SW480 (cell line): ENCODE measurements around the gene IER2.
"Not testable (repeated sequence)": the region's sequence is repeated elsewhere in the genome, so short reads cannot be mapped to it uniquely, and the experiment has no call there.

Experiments
- DNase-seq: peaks from one replicate; pipeline ENCODE4 v3.0.0-alpha.2; 2016; ENCODE audit warnings: low spot score

IER2 gene

DNA sequence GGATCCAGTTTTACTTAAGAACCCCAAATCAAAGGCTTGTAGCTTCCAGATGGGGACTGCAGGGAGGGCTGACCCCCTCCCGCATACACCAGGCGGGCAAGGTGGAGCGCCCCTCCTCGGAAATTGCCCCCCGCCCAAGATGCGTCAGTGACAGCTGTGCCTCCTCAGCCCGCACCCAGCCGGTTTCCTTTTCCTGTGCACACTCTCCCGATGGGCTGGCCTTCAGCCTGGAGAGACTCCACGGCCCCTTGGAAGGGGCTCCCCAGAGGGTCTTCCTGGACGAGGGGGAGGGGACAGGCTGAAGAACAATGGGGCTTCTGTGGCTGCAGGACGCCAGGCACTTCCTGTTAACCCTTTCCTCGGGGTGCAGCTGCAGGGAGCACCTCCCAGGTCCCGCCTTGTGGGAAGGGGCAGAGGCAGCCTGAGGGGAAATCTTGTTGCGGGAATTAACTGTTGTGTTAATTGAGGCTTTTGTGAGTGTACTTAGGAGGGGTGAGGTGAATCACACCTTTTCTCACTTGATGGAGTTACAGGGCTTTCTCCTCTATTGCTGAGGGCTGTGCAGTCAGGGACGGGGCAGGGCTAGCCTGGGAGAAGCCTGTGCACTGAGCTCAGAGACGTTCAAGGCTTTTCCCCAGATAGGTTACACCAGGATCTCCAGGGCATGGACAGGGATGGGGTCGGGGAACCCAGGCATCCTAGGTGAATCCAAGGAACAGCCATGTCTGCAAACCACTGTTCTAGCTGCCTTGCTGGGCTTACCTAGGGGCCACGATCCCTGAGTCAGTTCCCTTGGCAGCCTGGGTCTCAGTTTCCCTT lies 14.3 kb downstream of the IER2 start:
- peak; percentile 87 for DNase-seq

DNA sequence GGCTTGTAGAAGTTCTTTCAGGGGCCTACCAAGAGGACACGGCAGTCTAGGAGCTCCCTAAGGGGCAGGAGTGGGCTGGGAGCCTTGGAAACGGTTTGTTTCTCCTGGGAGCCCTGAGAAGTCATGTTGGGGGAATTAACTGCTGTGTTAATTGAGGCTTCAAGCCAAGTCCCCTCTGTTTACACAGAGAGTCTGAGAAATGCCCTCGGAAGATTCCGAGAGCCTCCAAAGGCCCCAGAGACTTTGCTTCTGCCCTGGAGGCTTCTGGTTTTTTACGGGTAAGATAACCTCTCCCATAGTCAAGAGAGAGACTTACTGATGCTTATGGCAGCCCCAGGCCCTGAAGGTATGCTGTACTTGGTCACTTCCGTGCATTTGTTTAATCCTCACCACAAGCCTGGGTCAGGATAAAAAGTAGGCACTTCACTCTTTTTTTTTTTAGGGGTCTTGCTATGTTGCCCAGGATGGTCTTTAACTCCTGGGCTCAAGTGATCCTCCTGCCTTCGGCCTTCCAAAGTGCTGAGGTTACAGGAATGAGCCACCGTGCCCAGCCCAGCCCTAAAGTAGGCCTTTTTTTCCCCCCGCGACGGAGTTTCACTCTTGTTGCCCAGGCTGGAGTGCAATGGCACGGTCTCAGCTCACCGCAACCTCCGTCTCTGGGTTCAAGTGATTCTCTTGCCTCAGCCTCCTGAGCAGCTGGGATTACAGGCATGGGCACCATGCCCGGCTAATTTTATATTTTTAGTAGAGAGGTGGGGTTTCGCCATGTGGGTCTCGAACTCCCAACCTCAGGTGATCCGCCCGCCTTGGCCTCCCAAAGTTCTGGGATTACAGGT lies 15.2 kb downstream of the IER2 start:
- DNase-seq: no peak

DNA sequence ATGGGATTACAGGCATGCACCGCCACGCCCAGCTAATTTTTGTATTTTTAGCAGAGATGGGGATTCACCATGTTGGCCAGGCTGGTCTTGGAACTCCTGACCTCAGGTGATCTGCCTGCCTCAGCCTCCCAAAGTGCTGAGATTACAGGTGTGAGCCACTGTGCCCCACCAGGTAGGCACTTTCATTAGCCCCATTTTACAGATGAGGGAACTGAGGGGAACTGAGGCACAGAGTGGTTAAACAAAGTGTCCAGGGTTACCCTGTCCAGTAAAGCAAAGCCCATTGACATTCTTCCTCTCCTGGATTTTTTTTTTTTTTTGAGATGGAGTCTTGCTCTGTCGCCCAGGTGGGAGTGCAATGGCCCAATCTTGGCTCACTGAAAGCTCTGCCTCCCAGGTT lies 15.9 kb downstream of the IER2 start:
- DNase-seq: not testable (repeated sequence)

DNA sequence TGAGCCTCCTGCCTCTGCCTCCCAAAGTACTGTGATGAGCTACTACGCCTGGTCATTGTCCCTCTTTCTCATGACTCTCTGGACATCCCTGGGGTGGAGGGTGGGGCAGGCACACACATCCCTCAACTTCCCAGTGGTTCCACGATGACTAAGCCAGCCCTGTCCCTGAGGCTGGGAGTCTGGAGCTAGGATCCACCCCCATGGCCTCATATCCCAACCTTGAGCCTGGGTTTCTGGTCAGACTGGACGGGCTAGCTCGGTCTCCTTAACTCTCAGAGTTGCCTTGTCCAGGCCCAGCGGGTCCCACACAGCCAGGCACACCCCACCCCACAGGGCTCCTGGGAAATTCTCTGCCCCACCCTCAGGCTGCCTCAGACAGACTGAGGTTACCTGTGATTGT lies 19.6 kb downstream of the IER2 start:
- peak; percentile 80 for DNase-seq

DNA sequence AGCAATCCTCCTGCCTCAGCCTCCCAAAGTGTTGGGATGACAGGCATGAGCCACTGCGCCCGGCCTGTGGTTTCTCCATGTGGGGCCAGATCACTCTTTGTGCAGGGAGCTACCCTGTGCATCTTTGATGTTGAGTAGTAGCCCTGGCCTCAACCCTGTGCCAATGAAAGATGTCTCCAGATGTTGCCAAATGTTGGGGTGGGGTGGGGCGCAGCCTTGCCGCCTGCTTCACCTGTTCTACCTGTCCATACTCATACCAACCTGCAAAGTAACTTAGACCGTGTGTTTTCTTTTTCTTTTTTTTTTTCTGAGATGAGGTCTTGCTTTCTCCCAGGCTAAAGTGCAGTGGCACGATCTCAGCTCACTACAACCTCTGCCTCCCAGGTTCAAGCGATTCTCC lies 20.9 kb downstream of the IER2 start:
- no peak for DNase-seq

DNA sequence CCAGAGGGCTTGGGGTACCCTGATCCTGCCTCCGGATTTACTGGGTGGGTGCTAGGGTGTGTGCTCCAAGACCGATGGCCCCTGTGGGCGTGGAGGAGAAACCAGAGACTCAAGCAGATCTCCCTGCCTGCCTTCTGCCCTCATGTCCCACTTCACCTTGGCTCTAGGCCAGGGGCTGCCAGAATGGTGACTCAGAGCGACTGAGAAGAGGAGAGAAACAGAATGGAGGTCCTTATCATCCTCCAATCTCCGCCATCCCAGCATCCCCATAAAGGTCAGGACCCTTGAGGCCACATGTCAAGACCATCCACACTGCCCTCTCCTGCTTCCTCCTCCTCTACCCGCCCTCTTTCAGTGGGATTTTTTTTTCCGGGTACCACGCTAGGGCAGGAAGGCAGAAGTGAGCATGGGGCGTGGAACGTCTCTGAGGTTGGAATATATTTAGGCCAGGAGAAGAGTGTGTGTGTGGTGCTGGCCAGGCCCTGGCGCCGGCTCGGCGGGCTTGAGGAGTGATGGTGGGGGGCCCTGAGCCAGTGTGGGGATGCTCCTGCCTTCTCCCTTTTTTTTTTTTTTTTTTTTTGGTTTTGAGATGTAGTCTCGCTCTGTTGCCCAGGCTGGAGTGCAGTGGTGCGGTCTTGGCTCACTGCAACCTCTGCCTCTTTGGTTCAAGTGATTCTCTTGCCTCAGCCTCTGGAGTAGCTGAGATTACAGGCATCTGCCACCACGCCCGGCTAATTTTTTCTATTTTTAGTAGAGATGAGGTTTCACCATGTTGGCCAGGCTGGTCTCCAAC lies 22.3 kb downstream of the IER2 start:
- DNase-seq: peak; percentile 74

DNA sequence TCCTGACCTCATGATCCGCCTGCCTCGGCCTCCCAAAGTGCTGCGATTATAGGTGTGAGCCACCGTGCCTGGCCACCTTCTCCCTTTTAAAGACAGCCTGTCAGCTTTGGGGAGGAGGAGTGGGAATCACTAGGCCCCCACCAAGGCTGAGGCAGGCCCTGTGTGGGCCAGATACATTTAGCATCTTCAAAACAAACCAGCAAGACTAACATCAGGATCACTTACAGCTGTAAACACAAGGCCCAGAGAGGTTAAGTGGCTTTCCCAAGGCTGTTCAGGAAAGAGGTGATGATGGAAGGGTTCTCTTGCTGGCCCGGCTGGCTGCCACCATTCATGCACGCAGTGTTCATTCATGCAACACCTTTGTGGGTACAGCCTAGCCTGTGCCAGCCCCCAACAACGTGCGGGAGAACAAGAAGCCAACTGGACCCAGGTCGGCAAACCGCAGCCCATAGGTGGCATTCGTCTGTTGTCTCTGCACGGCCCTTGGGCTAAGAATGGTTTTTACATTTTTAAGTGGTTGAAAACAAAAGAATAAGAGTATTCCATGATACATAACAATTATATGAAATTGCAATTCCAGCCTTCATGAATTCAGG lies 23.0 kb downstream of the IER2 start:
- DNase-seq: no peak

- no peak for DNase-seq
Observed at GRCh38 chr19:13176345-13176744, 26.1 kb downstream of the IER2 start.

DNA sequence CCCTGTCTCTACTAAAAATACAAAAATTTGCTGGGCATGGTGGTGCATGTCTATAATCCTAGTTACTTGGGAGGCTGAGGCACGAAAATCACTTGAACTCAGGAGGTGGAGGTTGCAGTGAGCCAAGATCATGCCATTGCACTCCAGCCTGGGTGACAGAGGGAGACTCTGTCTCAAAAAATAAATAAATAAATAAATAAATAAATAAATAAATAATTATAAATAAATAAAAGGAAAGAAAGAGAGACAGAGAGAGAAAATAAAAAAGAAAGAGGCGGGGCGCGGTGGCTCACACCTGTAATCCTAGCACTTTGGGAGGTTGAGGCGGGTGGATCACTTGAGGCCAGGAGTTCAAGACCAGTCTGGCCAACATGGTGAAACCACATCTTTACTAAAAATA lies 27.4 kb downstream of the IER2 start:
- DNase-seq: not testable (repeated sequence)

GRCh38 chr19:13178291-13178690 lies 28.1 kb downstream of the IER2 start:
- DNase-seq: not testable (repeated sequence)

- no peak for DNase-seq
Observed at GRCh38 chr19:13181747-13182388, 31.7 kb downstream of the IER2 start.

- DNase-seq: not testable (repeated sequence)
Observed at GRCh38 chr19:13184926-13185325, 34.7 kb downstream of the IER2 start.

- DNase-seq: peak; percentile 32
Observed at GRCh38 chr19:13185763-13186657, 35.8 kb downstream of the IER2 start.

GRCh38 chr19:13186688-13187087 lies 36.5 kb downstream of the IER2 start:
- not testable (repeated sequence) for DNase-seq

DNA sequence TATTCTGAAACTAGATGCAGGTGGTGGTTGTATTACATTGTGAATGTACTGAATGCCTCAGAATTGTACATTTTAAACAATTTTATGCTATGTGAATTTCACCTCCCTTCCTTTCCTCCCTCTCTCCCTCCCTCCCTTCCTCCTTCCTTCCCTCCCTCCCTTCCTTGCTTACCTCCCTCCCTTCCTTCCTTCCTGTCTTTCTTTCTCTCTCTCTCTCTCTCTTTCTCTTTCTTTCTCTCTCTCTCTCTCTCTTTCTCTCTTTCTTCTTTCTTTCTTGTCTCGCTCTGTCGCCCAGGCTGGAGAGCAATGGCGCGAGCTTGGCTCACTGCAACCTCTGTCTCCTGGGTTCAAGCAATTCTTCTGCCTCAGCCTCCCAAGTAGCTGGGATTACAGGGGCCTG lies 37.2 kb downstream of the IER2 start:
- DNase-seq: no peak

GRCh38 chr19:13189600-13189999 lies 39.4 kb downstream of the IER2 start:
- DNase-seq: no peak

GRCh38 chr19:13190781-13191540 lies 40.8 kb downstream of the IER2 start:
- DNase-seq: no peak

DNA sequence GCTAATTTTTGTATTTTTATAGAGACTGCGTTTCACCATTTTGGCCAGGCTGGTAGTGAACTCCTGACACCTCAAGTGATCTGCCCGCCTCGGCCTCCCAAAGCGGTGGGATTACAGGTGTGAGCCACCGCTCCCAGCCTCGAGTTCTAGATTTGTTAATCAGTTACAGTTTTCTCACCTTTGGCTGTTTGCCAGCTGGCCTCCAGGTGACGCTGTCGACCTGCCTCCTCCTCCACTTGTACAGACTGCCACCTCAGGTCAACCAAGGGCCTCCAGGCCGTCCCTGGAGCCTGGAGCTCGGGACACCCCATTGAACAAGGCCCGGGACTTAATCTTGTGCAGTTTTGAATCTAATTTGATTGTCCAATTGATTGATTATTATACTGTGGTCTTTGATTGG lies 45.5 kb downstream of the IER2 start:
- DNase-seq: peak; percentile 61

- no peak for DNase-seq
Observed at GRCh38 chr19:13198634-13199033, 48.4 kb downstream of the IER2 start.

GRCh38 chr19:13202112-13202511 lies 51.9 kb downstream of the IER2 start:
- DNase-seq: not testable (repeated sequence)
